HG03571 (cell line): Measurements from ENCODE around the gene KRT26.
"Not testable (repeated sequence)": the region's sequence is repeated elsewhere in the genome, so short reads cannot be mapped to it uniquely, and the experiment has no call there.

Source experiments
- ATAC-seq: cut with Tn5 transposase; IDR thresholded peaks from one replicate; pipeline ENCODE4 v1.9.1; 2021; ENCODE audit not compliant: unreplicated experiment

KRT26 gene, protein sequence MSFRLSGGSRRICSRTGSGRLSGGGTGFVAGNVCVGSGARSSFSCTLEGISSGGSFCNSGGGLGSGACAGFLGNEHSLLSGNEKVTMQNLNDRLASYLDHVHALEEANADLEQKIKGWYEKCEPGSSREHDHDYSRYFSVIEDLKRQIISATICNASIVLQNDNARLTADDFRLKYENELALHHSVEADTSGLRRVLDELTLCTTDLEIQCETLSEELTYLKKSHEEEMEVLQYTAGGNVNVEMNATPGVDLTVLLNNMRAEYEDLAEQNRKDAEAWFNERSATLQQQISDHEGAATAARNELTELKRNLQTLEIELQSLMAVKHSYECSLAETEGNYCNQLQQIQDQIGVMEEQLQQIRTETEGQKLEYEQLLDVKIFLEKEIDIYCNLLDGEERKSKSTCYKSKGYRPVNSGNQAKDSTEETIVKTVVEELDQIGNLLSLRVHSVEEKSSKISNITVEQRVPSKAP

DNA sequence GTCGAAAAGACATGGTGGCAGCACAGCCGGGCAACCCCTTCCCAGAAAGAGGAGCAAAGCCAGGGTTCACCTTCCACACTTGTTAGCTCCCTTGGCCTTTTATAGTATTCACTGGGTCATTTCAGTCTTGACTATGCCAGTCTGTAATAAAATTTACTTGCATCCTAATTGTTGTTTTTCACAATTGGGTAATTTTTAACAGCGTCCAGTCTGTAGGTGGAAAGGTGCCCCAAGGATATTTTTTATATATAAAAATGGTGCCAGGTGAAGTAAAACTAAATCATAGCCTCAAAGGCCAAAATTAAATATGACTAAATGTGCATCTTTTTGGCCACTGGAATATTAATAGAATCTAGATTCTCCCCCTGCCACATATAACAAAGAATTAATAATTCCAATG, at the start of gene KRT26:
Gene KRT26 (minus strand): TSS at position 101 of the 400 bp plus-strand sequence. CDS start 88 bp downstream, at position 13.
- ATAC-seq, result no peak

DNA sequence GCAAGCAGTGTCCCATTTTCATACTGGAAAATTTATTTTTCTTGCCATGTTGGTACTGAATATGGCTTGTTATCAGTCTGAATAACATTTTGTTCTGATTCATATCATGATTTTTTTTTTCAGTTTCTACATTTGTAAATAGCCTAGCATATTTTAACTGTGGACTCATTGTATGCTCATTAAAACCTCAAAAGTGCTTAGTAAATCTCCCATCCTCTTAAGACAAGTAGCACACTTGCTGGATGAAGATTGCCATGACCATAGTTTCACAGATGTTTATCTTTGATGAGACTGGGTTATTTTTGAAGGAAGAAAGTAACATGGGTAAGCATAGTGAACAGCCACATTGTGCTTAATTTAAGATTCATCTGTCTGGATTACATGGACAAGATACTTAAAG, 49.5 kb upstream of the KRT26 start:
- no peak for ATAC-seq

DNA sequence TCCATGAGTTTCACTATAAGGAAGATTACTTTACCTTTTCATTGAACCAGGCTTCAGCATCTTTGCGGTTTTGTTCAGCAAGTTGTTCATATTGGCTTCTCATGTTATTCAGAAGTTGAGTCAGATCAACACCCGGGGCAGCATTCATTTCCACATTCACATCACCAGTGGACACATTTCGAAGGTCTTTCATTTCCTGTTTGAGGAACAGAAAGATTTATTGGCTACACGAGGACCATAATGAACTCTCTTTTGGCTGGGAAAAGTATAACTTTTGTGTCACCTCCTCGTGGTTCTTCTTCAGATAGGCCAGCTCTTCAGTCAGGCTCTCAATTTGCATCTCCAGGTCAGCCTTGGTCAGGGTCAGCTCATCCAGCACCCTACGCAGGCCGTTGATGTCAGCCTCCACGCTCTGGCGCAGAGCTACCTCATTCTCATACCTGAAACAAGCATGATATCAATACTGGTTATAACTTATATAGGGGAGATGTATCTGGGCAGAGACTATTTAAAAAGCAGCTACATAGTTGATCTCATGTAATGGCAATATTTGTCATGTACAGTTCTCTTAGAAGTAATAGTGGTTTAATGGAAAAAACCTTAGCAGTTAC, 48.3 kb upstream of the KRT26 start:
- no peak for ATAC-seq

DNA sequence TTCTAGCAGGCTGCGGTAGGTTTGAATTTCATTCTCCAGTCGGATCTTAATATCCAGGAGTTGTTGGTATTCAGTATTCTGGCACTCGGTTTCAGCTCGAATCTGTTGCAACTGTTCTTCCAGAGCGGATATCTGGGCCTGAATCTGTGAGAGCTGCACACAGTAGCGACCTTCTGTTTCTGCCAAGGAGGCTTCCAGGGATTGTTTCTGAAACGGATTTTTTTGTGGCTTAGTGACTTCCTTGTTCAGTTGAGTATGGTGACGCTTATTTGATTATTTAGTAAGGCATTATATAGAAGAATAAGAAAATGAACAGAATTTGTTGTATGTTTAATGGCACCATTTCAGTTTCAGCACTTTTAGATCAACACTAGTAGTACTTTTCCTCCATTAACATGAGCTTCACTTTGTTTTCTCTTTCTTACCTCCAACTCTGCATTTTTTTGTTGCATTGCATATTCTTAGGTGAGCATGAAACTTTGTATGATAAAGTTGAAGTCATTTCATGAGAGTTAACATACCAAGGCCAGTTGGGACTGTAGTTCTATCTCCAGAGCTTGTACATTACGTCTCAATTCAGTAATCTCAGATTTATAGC, 47.6 kb upstream of the KRT26 start:
- no peak for ATAC-seq

DNA sequence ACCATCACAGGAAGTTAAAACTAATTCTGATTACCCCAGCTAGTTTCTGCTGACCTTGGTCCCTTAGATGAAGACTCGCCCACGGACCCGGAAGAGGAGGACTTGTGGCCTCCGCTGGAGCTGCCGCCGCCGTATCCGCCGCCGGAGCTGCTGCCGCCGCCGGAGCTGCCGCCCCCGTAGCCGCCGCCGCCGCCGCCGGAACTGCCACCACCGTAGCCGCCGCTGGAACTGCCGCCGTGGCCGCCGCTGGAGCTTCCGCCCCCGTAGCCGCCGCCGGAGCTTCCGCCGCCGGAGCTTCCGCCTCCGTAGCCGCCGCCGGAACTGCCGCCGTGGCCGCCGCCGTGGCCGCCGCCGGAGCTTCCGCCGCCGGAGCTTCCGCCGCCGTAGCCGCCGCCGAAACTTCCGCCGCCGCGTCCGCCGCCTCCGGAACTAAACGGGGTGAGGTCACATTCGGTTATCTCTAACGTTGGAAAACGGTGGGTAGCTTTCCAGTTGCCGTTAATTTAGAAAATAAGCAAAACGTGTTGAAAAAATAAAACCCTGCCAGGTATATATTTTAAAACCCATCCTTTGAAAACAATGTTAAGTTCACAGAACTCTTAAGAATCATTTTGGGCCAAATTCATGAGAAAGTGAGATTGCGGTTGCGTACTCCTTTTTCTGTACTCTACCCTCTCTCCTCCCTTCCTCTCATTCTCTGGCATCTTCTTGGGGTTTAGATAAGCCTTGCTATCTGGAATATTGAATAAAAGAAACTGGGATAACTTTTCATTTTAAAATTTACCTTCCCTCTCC, 46.9 kb upstream of the KRT26 start:
- ATAC-seq, result peak; percentile 73

DNA sequence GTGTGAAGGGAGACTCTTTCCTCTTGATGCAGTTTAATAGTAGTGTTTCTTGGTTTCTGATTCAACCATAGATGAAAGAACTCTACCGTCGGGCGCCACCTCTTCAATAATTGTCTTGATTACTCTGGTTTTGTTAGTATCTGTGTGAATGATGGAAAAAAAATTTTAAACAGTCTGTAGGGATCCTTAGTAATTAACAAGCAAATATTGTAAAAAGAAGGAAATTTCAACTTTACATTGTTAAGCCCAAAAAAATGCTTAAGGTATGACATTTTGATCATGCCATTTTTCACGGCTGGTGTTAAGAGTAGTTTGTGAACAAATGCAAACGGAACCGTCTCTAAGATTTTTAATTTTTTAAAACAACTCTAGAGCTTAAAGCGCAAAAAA, 46.3 kb upstream of the KRT26 start:
- ATAC-seq, result no peak

DNA sequence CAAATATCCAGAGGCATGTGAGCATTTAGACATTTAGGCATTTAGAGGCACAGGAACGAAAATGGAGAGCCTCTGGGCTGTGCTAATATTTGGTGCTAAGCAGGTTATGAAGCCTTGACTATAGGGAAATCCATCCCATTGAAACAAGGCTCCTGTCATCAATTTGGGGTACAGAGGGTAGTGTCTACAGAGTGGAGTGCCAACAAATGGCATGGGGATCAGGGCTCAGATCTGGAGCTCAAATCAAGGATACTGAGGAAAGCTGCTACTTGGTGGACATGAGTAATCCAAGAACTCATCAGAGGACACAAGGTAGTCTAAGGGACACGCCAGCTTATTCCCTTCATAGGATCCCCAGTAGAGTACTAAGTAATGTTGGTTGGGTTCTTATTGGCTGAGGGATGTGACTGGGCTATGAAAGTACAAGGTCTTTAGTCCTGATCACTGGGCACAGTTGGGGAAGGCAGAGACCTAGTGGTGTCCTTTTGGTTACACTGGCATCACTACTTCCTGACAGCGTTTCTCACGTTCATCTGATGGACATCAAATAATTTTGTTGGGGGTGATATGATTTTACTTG, 45.2 kb upstream of the KRT26 start:
- ATAC-seq, result no peak

DNA sequence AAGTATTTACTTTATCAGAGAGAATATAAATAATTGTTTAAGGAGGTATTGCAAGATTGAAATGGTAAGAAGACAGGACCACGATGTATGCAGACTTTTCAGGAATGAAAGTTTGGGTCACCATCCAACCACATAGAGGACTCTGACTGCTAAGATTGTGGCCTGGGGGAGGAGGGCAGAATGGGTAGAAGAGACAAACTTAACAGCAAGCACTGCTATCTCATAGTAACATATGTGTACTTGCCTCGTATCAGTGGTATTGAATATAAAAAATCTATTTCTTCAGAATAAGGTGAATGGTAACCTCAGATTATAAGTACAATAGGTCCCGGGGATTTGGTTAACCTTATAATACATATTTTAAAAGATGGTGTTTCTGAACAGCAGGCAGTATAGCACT, 44.6 kb upstream of the KRT26 start:
- no peak for ATAC-seq

DNA sequence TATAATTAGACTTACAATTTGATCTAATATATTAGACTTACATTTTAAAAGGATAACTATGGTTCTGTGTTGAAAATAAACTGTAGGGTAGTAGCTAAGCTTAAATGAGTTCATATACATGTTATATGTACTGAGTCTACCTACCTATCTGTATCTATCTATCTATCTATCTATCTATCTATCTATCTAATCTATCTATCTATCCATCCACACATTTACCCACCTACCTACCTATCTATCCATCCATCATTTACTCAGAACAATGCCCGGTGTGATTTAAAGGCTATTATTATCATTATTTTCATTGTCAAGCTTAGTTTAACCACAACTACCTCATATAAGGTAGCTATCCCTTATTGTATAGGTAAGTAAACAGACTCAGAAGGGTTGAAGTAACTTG, 43.4 kb upstream of the KRT26 start:
- ATAC-seq, result no peak

DNA sequence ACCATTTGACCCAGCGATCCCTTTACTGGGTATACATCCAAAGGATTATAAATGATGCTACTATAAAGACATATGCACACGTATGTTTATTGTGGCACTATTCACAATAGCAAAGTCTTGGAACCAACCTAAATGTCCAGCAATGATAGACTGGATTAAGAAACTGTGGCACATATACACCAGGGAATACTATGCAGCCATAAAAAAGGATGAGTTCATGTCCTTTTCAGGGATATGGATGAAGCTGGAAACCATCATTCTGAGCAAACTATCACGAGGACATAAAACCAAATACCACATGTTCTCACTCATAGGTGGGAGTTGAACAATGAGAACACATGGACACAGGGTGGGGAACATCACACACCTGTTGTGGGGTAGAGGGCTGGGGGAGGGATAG, 42.7 kb upstream of the KRT26 start:
- not testable (repeated sequence) for ATAC-seq

DNA sequence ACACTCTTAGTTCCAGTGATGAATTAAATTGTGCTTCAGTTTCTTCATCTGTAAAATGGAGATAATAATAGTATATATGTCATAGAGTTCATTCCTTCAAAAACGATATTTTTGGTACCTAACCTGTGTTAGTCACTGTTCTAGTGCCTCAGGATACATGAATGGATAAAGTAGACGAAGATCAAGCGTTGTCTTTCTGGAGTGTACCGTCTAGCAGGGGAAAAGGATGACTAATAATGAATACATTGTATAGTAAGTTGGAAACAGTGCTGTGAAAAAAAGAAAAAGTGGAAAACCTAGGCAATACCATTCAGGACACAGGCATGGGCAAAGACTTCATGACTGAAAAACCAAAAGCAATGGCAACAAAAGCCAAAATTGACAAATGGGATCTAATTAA, 41.8 kb upstream of the KRT26 start:
- no peak for ATAC-seq

DNA sequence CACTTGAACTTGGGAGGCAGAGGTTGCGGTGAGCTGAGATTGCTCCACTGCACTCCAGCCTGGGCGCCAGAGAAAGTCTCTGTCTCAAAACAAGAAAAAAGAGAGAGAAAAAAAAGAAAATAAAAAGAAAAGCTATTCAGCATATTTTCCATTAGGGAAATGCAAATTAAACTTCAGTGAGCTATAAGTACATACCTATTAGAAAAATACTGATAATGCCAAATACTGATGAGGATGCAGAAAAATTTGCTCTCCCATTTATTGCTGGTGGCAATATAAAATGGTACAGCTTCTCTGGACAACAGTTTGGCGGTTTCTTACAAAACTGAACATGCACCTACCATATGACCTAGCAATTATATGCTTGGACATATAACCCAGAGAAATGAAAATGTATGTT, 40.6 kb upstream of the KRT26 start:
- ATAC-seq, result no peak

DNA sequence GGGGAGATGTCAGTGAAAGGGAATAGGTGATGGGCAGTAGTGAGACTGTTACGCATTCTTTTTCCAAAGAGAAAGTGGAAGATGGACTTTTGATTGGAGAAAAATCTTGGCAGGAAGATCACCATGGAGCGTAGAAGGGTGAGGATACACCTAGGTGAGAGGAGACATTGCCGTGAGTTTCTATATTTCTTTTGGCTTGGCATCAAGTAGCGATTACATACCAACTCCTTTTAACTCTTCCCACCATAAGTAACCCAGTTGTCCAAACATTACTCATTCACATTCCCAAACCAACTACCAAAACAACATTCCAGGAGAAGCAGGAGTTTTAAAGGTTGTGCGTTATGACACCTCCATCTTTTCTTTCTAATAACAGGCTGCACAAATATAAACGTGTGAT, 38.5 kb upstream of the KRT26 start:
- ATAC-seq, result no peak

DNA sequence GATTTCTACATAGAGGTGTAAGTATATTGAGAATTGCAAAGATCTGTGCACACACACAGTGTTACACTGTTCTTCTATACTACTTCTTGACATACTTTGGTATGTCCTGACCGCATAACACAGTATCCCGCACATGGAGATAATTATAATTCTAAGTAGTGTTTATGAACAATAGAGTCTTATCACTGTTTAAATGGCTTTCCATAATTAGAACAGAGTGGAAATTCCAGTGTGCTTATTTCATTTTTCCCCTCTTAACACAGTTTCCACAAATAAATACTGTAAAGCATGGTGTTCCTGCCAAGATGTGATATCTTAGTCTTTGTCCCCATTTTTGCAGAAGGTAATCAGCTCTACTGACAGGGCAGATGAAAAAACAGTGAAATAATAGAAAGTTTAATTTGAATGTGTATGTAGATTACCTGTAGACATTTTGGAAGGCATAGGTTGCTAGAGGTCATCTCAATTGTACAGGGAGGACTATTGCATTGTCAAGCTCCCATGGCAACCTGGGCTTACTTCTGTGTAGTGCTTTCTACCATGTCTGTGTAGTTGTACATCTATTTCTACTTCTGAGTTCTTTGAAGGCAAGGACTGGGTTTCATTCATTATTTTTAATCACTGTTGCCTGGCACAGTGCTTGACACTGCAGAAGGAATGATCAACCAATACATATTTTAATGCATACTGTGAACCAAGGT, 37.9 kb upstream of the KRT26 start:
- ATAC-seq, result no peak

DNA sequence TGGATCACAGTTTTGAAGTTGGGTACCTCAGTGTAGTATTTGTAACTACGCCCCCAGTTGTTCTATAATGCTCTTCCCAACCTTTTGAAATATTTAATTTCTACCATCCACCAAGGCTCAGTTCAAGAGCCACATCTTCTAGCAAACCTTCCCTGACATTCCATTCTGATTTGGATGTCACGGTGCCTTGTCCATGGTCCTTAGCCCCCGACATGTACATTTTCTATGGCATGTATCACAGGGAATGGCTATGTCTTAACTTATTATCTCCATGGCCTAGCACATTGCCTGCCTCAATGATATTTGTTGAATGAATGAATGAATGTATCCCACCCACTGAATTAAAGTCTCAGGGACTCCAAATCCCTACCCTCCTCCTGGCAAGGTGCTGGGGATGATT, 34.1 kb upstream of the KRT26 start:
- ATAC-seq, result no peak

DNA sequence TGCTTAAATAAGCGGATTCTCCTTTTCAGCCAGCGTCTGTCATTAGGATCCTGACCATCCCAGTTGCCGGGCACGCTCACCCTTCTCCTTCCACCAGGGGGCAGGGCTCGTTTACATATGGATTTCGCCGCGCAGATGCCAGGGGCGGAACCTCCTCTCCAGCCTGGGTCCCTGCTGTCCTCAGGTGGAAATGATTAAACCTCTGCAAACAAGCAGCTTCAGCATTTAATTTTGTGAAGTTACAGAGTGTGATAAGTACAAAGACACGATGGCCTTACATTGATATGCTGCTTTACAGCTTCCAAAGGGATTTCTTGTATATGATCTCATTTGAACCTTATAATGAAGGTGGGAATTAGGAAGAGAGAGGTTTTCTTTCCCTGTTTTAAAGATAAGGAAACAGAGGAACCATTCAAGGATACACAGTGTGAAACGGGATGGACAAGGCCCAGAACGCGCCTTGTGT, 31.6 kb upstream of the KRT26 start:
- no peak for ATAC-seq

DNA sequence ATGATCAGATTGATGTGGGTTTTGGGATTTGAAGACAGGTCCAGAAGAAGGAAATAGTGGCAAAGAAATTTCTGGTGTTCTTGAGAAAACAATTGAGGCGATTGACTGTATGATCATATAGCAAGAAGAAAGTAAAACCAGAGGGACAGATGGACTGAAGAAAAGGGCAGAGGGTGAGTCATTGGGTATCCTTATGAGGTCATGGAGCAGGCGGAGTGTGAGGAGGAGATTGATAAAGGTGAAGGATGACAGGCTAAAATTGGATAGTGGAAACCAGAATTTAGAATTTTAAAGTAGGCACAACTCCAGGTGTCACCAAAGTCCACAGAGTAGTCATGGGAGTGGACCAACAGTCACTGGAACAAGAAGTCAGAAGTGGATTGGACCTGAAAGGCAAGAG, 29.2 kb upstream of the KRT26 start:
- ATAC-seq, result no peak

DNA sequence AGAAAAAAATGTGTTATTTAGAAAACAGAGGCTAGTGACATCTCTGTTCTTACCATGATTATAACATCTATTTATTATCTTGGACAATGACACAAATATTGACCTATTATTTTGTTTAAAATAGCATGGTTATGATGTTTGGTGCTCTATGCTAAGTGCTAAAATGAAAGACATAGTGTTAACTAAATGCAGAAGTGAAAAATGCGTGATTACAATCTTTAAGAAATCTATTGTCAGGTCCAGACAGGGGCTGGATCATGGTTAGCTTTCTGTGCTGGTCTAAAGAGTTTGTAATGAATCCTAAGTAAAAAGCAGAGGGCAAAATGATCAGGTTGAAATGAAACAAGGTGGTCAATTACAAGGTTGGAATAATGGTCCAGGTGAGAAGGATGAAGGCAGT, 28.4 kb upstream of the KRT26 start:
- no peak for ATAC-seq

DNA sequence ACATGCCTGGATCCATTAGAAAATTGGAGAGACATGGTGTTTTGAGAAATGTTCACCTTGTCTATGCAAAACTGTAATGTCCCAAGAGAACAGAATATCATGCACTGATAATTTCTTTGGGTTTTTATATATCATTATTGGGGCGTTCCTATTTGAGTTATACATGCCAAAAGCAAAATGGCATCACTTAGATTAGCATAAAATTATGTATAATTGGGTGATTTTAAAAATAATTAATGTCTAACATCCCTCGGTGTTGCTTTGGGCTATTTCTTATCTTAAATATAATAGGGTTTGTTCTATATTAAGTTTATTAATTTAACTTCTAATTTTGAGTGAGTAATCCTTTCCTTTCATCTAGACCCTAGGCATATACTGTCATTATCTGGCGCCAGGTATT, 27.9 kb upstream of the KRT26 start, which contains the start of gene KRT28:
Gene KRT28 (minus strand): TSS at position 101 of the 400 bp plus-strand sequence. CDS start 66 bp downstream, at position 35.
- no peak for ATAC-seq

DNA sequence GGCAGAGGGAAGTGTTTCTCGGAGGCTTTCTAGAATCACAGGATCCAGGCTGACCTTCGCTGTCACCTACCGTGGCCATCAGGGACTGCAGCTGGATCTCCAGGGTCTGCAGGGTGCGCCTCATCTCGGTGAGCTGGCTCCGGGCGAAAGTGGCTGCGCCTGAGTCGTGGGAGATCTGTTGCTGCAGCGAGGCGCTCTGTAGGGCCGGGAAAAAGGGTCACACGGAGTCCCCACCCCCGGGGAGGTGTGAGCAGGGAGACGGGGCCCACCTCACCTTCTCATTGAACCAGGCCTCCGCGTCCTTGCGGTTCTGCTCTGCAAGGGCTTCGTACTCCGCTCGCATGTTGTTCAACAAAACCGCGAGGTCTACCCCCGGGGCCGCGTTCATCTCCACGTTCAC, 24.8 kb upstream of the KRT26 start:
- ATAC-seq, result no peak
